ENCODE results near the gene YAE1.

YAE1 gene

DNA sequence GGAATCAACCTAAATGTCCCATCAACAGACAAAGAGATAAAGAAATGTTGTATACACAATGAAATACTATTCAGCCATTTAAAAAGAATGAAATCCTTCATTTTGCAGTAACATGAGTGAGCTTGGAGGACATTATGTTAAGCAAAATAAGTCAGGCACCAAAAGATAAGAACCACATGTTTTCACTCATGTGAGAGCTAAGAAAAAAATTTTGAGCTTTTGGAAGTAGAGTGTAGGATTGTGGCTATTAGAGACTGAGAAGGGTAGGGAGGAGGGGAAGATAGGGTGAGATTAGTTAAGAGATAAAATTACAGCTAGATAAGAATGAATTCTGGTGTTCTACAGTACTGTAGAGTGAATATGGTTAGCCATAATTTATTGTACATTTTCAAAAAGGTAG is 8.3 kb upstream of the YAE1 start:
- H3K4me1 ChIP-seq (ENCODE audit: insufficient read depth, poor library complexity, severe bottlenecking), result no peaks in the 10 kb centered on the region
- peaks cover 11% of the 10 kb centered on the region for H3K27me3 ChIP-seq (ENCODE audit: insufficient read depth, poor library complexity, severe bottlenecking)
- H3K36me3 ChIP-seq (ENCODE audit: low read depth), result no peaks in the 10 kb centered on the region
- TF ChIP-seq, protein P1, sequence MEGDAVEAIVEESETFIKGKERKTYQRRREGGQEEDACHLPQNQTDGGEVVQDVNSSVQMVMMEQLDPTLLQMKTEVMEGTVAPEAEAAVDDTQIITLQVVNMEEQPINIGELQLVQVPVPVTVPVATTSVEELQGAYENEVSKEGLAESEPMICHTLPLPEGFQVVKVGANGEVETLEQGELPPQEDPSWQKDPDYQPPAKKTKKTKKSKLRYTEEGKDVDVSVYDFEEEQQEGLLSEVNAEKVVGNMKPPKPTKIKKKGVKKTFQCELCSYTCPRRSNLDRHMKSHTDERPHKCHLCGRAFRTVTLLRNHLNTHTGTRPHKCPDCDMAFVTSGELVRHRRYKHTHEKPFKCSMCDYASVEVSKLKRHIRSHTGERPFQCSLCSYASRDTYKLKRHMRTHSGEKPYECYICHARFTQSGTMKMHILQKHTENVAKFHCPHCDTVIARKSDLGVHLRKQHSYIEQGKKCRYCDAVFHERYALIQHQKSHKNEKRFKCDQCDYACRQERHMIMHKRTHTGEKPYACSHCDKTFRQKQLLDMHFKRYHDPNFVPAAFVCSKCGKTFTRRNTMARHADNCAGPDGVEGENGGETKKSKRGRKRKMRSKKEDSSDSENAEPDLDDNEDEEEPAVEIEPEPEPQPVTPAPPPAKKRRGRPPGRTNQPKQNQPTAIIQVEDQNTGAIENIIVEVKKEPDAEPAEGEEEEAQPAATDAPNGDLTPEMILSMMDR (IDR thresholded peaks at IDR 0.05; ENCODE audit: poor library complexity, severe bottlenecking), result no peak
- H3K9me3 ChIP-seq (ENCODE audit: severe bottlenecking), result no peaks in the 10 kb centered on the region
- H3K4me3 ChIP-seq (ENCODE audit: severe bottlenecking), result no peak overlapping the region
- DNase-seq (ENCODE audit: low spot score) (no peak), ATAC-seq (ENCODE audit: low read depth) (no peak)
- H3K27ac ChIP-seq (ENCODE audit: poor library complexity, severe bottlenecking), result no peak overlapping the region

DNA sequence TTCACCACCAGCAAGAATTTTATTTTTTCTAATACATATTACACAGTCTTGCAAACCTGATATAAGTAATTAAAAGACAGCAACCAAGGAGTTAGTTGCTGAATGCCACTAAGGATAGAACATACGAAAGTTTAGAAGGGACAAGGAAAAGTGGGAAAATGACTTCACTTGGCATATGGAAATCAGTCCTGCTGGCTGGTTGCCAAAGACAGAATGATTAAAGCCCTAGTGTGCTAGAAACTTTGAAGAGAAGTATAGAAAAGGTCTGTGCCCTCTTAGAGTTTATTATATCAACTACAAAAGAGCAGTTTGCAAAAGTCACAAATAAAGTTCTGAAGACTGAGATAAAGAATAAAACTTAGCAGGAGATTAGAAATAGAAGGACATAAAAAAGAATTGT is 5.8 kb upstream of the YAE1 start:
- no peak for DNase-seq (ENCODE audit: low spot score)
- ATAC-seq (ENCODE audit: low read depth), result no peak
- TF ChIP-seq, protein P1 (IDR thresholded peaks at IDR 0.05; ENCODE audit: poor library complexity, severe bottlenecking), result no peak
- no peaks in the 10 kb centered on the region for H3K36me3 ChIP-seq (ENCODE audit: low read depth)
- H3K4me3 ChIP-seq (ENCODE audit: severe bottlenecking), result no peak overlapping the region
- H3K27me3 ChIP-seq (ENCODE audit: insufficient read depth, poor library complexity, severe bottlenecking), result peaks cover under 1% of the 10 kb centered on the region
- no peaks in the 10 kb centered on the region for H3K9me3 ChIP-seq (ENCODE audit: severe bottlenecking)
- H3K27ac ChIP-seq (ENCODE audit: poor library complexity, severe bottlenecking), result no peak overlapping the region
- no peaks in the 10 kb centered on the region for H3K4me1 ChIP-seq (ENCODE audit: insufficient read depth, poor library complexity, severe bottlenecking)

DNA sequence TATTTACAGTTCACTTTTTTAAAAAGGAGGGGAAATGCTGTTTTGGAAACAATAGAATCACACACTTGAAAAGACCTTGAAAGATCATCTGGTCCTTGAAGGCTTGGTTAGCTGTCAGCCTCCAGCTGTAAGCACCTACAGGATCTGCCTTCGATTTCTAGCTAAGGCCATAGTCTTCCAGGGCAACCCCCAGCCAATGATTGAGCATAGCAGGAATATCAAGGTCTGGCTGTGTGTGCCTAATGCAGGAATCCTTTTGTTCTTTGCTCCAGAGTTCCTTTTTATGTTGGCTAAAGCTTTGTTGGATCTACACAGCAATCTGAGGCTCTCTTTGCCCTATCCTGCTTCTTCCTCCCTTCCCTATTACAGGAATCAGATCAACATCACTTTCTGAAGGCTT is 5.2 kb upstream of the YAE1 start:
- no peaks in the 10 kb centered on the region for H3K27me3 ChIP-seq (ENCODE audit: insufficient read depth, poor library complexity, severe bottlenecking)
- no peak for DNase-seq (ENCODE audit: low spot score)
- no peak for ATAC-seq (ENCODE audit: low read depth)
- TF ChIP-seq, protein P1 (IDR thresholded peaks at IDR 0.05; ENCODE audit: poor library complexity, severe bottlenecking), result no peak
- no peak overlapping the region for H3K27ac ChIP-seq (ENCODE audit: poor library complexity, severe bottlenecking)
- H3K9me3 ChIP-seq (ENCODE audit: severe bottlenecking), result no peaks in the 10 kb centered on the region
- no peaks in the 10 kb centered on the region for H3K36me3 ChIP-seq (ENCODE audit: low read depth)
- no peak overlapping the region for H3K4me3 ChIP-seq (ENCODE audit: severe bottlenecking)
- H3K4me1 ChIP-seq (ENCODE audit: insufficient read depth, poor library complexity, severe bottlenecking), result no peaks in the 10 kb centered on the region

DNA sequence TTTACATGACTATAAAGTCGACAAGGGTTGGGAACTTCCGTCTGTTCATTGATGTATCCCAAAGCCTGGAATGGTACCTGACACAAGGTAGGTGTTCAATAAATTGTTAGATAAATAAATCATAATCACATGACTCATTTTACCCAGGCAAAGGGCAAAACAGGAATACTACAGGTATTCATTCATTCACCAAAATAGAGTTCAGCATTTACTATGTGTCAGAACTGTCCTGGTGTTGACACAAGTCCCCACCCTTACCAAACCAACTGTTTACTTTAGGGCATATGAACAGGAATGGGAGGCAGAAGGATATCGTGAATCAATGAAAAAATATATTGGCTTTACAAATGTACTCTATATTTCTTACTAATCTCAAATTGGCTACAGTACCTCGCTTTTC is 666 bp upstream of the YAE1 start:
- peaks cover 11% of the 10 kb centered on the region for H3K36me3 ChIP-seq (ENCODE audit: low read depth)
- H3K9me3 ChIP-seq (ENCODE audit: severe bottlenecking), result no peaks in the 10 kb centered on the region
- peak; percentile 21; the same call in 1 of the 3 replicates for ATAC-seq (ENCODE audit: low read depth)
- TF ChIP-seq, protein P1 (IDR thresholded peaks at IDR 0.05; ENCODE audit: poor library complexity, severe bottlenecking), result no peak
- peak overlapping the region; percentile 51 for H3K4me3 ChIP-seq (ENCODE audit: severe bottlenecking)
- H3K4me1 ChIP-seq (ENCODE audit: insufficient read depth, poor library complexity, severe bottlenecking), result peaks cover 5% of the 10 kb centered on the region
- no peak for DNase-seq (ENCODE audit: low spot score)
- H3K27ac ChIP-seq (ENCODE audit: poor library complexity, severe bottlenecking), result peak overlapping the region; percentile 48
- no peaks in the 10 kb centered on the region for H3K27me3 ChIP-seq (ENCODE audit: insufficient read depth, poor library complexity, severe bottlenecking)

DNA sequence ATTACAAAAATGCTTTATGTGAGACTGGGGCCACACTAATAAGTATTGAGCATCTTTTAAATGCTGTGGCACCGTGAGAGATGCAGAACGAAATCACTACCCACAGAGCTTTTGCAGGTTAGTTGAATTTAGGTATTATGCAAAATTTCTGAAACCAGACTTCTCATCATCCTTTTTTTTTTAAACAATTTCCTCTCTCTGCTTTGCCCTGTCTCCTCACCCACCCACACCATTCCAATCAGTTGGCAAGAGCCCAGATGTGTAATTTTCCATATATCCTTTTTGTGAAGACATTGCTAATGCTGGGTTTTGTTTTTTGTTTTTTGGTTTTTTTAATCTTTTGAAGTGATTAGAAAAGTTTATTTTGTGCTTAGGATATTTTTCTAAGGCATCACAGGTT is 1.1 kb downstream of the YAE1 start:
- no peaks in the 10 kb centered on the region for H3K9me3 ChIP-seq (ENCODE audit: severe bottlenecking)
- H3K4me3 ChIP-seq (ENCODE audit: severe bottlenecking), result peak overlapping the region; percentile 51
- ATAC-seq (ENCODE audit: low read depth) (no peak), DNase-seq (ENCODE audit: low spot score) (no peak)
- TF ChIP-seq, protein P1 (IDR thresholded peaks at IDR 0.05; ENCODE audit: poor library complexity, severe bottlenecking), result no peak
- no peaks in the 10 kb centered on the region for H3K27me3 ChIP-seq (ENCODE audit: insufficient read depth, poor library complexity, severe bottlenecking)
- H3K27ac ChIP-seq (ENCODE audit: poor library complexity, severe bottlenecking), result peak overlapping the region; percentile 48
- peaks cover 5% of the 10 kb centered on the region for H3K4me1 ChIP-seq (ENCODE audit: insufficient read depth, poor library complexity, severe bottlenecking)
- peaks cover 22% of the 10 kb centered on the region for H3K36me3 ChIP-seq (ENCODE audit: low read depth)

Data from RWPE2 (cell line).